ENCODE results near the gene FCN1. TPM values are rescaled to one million over a fixed set of nuclear protein-coding genes. Genes with fewer than 3 reads are reported as not detected.

Gene FCN1
- total RNA-seq, 3 donors from 2014 or later, result not detected

DNA sequence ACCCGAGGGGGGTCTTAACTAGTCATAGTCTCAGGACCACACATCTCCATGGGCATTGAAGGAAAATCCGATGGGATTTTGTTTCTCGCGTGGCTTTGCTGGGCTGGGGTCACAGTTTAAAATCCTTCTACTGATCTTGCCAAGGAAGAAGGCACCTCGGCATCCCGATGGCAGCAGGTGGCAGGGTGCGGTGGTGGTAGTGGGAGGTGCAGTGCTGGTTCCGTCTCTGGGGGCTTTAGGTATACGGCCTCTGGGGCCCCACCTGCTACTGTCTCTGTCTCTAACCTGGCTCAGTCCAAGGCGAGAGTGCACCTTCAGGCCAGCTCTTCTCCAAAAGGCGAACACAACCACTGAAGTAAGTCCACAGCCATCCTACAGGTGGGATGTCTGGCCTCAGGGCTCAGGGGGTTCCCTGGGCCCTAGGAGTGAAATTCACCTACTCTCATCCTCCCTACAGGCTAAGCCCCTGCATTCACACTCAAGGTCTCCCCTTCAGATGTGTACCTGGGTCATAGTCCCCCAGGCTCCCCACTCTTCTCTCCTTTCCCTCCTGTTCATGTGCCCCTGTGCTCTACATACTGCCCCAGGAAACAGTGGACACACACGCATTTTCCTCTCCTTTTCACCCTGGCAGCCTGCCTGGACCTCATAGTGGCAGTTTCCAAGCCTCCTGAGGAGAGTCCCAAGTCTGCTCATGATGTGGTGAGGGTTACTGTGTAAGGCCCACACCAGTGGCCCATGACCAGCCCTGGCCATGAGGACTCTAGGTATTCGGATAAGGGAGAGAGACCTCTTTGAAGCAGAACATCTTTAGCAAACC lies 37.8 kb downstream of the FCN1 start:
- no peak overlapping the region for H3K4me3 Mint-ChIP-seq
- DNase-seq, result no peak
- ATAC-seq, result no peak
- peaks cover 2% of the 10 kb centered on the region for H3K27me3 Mint-ChIP-seq (ENCODE audit: low read depth)
- H3K36me3 Mint-ChIP-seq (ENCODE audit: insufficient read depth), result no peaks in the 10 kb centered on the region
- H3K4me1 Mint-ChIP-seq (ENCODE audit: low read depth), result no peaks in the 10 kb centered on the region
- H3K9me3 Mint-ChIP-seq, result no peaks in the 10 kb centered on the region

DNA sequence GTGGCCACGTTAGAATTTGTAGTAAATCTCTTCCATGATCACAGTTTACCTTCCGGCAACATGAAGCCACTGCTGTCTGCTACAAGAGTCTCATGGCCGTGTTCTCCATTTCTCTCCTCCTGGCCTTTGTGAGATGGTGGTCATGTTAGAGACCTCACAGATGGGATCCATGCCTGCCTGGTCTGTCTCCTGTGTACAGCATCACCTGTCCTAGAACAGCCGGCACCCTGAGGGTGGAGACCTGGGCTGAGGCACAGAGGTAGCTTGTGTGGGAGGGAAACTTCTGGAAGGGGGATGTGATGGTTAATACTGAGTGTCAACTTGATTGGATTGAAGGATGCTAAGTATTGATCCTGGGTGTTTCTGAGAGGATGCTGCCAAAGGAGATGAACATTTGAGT lies 40.2 kb downstream of the FCN1 start:
- Mint-ChIP-seq H3K36me3 (ENCODE audit: insufficient read depth) (no peaks in the 10 kb centered on the region), H3K4me1 (ENCODE audit: low read depth) (no peaks in the 10 kb centered on the region), H3K4me3 (no peak overlapping the region), H3K9me3 (no peaks in the 10 kb centered on the region), H3K27me3 (ENCODE audit: low read depth) (peaks cover 2% of the 10 kb centered on the region)
- ATAC-seq (no peak), DNase-seq (no peak)

DNA sequence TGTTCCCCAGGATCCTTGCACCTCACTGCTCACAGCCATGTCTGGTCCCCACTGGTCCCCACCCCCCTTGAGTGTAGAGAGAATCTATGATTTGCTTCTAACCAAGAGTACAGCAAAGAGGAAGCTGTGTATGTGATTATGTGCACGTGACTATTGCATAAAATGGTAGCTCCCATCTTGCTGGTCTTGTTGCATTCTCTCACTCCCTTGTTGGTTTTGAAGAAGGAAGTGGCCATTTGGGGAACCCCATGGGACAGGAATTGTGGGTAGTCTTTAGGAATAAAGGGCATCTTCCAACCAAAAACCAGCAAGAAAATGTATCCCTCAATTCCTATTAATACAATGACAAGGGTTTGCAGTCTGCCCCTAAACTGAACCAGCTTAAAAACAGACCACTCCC lies 42.3 kb downstream of the FCN1 start:
- H3K4me1 Mint-ChIP-seq (ENCODE audit: low read depth), result no peaks in the 10 kb centered on the region
- H3K36me3 Mint-ChIP-seq (ENCODE audit: insufficient read depth), result no peaks in the 10 kb centered on the region
- ATAC-seq (no peak), DNase-seq (no peak)
- H3K4me3 Mint-ChIP-seq, result no peak overlapping the region
- H3K27me3 Mint-ChIP-seq (ENCODE audit: low read depth), result peaks cover 2% of the 10 kb centered on the region
- H3K9me3 Mint-ChIP-seq, result no peaks in the 10 kb centered on the region

DNA sequence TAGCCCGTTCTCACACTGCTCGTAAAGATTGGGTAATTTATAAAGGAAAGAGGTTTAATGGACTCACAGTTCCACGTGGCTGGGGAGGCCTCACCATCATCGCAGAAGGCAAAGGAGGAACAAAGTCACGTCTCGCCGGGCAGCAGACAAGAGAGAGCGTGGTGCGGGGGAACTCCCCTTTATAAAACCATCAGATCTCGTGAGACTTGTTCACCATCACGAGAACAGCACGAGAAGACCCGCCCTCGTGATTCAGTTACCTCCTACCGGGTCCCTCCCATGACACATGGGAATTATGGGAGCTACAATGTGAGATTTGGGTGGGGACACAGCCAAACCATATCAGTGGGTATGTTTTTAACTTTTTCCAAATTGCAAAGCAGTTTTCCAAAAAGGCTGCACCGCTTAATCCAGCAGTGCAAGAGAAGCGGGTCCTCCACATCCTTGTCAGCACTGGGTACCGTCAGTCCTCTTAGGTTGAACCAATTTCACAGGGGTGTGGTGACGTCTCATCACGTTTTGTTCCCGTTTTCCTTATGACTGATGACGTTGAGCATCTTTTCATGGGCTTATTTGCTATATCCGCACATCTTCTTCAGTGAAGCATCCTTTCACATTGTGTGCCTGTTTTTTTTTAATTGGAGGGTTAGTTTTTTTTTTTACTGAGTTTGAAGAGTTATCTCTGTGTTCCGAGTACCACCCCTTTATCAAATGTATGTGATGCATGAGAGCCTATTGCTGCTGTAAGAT lies 45.1 kb downstream of the FCN1 start:
- no peak overlapping the region for H3K4me3 Mint-ChIP-seq
- no peaks in the 10 kb centered on the region for H3K4me1 Mint-ChIP-seq (ENCODE audit: low read depth)
- H3K9me3 Mint-ChIP-seq, result no peaks in the 10 kb centered on the region
- DNase-seq, result no peak
- no peaks in the 10 kb centered on the region for H3K27me3 Mint-ChIP-seq (ENCODE audit: low read depth)
- no peaks in the 10 kb centered on the region for H3K36me3 Mint-ChIP-seq (ENCODE audit: insufficient read depth)
- ATAC-seq, result no peak

DNA sequence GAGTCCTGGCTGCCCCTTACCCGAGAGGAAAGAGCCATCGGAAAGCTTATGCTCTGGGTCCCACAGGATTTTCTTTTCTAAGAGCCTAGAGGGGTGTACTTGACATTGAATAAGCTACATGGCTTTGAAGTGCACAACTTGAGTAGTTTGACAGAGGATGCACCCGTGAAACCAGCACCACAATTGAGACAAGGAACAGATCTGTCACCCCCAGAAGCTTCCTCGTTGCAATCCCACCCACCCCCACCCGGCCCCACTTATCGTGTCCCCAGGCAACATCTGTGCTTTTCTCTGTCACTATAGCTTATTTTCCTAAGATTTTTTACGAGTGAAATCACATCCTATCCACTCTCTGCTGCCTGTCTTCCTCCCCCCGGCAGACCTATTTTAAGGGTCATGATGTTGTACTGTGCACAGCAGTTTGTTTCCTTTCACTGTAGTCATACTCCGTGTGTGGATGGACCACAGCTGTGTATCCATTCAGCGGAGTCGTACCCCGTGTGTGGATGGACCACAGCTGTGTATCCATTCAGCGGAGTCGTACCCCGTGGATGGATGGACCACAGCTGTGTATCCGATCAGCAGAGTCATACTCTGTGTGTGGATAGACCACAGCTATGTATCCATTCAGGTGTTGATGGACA lies 45.9 kb downstream of the FCN1 start:
- DNase-seq (no peak), ATAC-seq (no peak)
- Mint-ChIP-seq H3K9me3 (no peaks in the 10 kb centered on the region), H3K4me1 (ENCODE audit: low read depth) (no peaks in the 10 kb centered on the region), H3K36me3 (ENCODE audit: insufficient read depth) (no peaks in the 10 kb centered on the region), H3K27me3 (ENCODE audit: low read depth) (no peaks in the 10 kb centered on the region), H3K4me3 (no peak overlapping the region)

DNA sequence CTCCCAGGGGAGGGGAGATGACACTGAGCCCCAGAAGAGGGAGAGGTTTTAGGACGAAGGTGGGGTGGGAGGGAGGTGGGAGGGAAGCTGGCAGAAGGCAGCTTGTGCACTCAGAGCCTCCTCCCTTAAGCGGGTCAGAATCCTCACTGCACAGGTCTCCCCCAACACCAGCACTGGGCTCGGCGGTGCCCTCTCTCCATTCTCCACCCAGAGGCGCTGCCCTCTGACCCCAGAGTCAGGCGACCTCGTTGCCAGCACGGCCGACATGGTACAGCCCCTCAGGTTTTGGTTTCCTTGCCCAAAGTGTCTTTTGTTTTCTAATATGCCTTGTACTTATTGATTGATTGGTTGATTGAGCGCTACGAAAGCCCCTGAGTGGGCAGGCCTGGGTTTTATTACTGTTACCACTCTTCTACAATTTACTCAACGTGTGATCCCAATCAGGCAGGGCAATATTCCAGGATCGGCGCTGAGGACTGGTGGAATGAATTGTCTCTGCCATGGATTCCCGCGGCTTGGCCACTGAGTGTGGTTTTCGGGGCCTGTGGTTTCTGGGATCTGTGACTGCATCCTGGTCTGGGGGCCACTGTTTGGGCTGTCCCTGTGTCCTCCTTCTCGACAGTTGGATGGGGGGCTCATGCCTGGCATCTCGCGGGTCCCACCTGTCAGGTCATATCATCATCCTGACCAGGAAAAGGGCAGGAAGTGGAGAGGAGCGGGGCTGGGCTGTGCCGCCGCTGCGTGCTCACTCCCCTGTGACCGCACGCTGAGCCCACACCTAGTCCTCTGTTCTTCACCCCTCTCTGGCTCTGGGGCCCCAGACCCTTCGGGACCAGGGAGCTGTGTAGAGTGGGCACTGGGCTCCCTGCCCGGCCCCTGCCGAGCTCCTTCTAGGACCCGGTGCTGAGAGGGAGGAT lies 46.7 kb downstream of the FCN1 start:
- H3K4me1 Mint-ChIP-seq (ENCODE audit: low read depth), result no peaks in the 10 kb centered on the region
- no peak for ATAC-seq
- no peak overlapping the region for H3K4me3 Mint-ChIP-seq
- H3K9me3 Mint-ChIP-seq, result no peaks in the 10 kb centered on the region
- no peak for DNase-seq
- no peaks in the 10 kb centered on the region for H3K27me3 Mint-ChIP-seq (ENCODE audit: low read depth)
- no peaks in the 10 kb centered on the region for H3K36me3 Mint-ChIP-seq (ENCODE audit: insufficient read depth)

DNA sequence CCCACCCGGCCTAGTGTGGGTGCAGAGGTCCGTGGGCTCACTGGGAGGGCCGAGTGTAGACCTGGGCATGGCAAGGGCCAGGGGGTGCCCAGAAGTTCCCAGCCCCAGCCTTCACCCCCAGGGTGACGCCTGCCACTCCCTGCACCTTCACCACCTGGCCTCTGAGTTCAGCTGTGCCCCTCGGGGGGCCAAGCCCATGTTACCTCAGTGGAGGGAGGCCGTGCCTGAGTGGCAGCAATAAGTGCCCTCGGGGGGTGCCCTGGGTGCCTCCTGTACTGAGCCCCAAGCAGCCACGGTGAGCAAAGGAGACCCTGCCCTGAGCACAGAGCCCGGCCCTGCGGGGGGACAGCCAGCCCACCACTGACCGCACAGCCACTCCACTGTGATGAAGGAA lies 47.4 kb downstream of the FCN1 start:
- Mint-ChIP-seq H3K9me3 (no peaks in the 10 kb centered on the region), H3K4me1 (ENCODE audit: low read depth) (no peaks in the 10 kb centered on the region), H3K4me3 (no peak overlapping the region), H3K27me3 (ENCODE audit: low read depth) (no peaks in the 10 kb centered on the region), H3K36me3 (ENCODE audit: insufficient read depth) (no peaks in the 10 kb centered on the region)
- DNase-seq, result no peak
- no peak for ATAC-seq

DNA sequence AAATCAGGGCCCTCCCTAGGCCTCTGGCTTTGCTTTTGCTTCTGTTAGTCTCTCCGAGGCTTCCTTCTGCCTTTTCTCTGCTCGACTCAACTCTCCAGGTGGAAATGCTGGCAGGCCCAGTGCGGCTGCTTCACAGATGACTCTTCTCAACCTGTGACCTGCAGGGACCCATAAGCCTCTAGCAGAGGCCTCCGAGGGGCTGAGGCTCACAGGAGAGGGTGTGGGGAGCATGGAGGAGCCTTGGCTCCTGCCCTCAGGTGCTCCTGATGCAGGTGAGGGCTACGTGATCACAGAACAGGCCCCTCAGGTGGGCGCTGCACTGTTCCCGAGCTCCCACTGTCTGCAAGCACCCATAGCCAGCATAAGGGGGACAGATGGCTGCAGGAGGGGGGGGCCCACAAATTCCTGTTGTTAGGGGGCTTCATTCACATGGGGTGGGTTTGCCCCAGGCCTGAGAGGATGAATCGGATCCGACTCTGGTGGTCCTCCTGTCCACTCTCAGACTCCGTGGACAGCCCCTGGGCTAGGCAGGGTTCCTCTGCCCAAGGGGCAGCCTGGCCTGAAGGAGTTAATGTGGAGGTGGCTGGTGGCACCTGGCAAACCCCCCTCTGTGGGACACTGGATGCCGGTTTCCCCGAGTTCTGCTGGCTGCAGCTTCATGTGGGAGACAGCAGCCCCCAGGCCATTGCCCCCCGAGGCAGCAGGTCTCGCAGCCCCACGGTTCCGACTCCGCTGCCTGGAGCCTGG lies 48.0 kb downstream of the FCN1 start:
- DNase-seq, result no peak
- H3K36me3 Mint-ChIP-seq (ENCODE audit: insufficient read depth), result no peaks in the 10 kb centered on the region
- no peak for ATAC-seq
- no peaks in the 10 kb centered on the region for H3K4me1 Mint-ChIP-seq (ENCODE audit: low read depth)
- no peaks in the 10 kb centered on the region for H3K9me3 Mint-ChIP-seq
- no peak overlapping the region for H3K4me3 Mint-ChIP-seq
- H3K27me3 Mint-ChIP-seq (ENCODE audit: low read depth), result no peaks in the 10 kb centered on the region

DNA sequence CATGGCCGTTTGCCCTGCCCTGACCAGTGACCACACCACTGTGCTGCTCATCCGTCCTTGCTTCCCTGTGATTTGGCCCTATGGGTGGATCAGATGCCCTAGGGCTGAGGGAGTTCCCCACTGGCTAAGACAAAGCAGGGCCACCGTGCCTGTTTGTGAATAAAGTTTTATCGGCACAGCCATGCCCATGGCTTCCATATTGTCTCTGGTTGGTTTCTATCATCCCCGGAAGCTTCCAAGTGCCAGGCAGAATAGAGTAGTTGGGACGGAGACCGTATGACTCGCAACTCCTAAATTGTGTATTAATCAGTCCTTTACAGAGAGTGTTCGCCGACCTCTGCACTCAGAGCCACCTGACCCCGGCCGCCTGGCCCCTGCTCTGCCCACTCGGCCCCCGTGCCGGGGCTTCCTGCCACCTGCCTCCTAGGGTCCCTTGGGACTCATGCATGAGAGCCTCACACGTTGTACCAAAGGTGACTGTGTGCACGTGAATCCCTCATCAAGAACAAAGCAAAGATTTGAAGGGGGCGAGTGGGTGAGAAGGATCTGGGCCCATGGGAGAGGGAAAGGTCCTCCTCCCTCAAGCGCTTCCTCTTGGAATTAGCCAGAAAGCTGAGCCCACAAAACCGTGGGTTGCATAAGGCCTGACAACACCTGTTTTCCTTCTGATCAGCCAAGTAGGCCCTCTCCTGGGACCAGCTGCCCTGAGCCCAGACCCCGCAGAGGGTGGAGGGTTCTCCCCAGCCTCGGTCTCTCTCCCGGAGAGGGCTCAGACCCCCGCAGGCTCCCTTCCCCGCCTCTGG lies 48.8 kb downstream of the FCN1 start:
- Mint-ChIP-seq H3K4me1 (ENCODE audit: low read depth) (no peaks in the 10 kb centered on the region), H3K36me3 (ENCODE audit: insufficient read depth) (no peaks in the 10 kb centered on the region), H3K4me3 (no peak overlapping the region), H3K27me3 (ENCODE audit: low read depth) (peaks cover 2% of the 10 kb centered on the region), H3K9me3 (no peaks in the 10 kb centered on the region)
- DNase-seq, result no peak
- no peak for ATAC-seq

DNA sequence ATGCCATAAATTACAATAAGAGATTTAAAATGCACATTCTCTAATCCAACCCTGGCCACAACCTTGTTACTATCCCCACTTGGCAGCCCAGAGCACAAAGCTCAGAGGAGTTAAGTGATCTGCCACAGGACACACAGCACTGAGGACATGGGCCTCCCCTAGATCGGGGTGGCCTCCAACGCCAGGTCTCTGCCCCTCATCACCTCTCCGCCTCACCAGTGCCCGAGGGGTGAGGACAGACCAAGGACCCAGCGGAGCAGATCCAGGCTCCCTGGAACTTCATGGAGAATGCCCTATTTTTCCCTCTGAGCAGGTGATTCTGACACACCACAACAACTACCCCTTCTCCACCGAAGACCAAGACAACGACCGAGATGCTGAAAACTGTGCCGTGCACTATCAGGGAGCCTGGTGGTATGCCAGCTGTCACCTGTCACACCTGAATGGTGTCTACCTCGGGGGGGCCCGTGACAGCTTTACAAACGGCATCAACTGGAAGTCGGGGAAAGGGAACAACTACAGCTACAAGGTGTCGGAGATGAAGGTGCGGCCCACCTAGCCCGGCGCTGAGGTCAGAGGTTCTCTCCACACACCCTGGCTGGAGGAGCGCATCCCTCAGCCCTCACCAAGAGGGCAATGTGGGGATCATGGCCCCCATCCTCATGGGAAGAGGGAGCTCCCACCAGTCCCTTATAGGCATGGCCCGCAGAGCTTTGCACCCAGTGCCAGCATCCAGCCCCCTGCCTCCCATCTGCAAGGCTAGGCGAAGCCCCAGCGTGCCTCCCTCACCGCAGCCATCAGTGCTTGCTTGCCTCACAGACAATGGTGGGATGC lies 49.6 kb downstream of the FCN1 start:
- H3K36me3 Mint-ChIP-seq (ENCODE audit: insufficient read depth), result no peaks in the 10 kb centered on the region
- no peaks in the 10 kb centered on the region for H3K4me1 Mint-ChIP-seq (ENCODE audit: low read depth)
- ATAC-seq (no peak), DNase-seq (no peak)
- no peak overlapping the region for H3K4me3 Mint-ChIP-seq
- no peaks in the 10 kb centered on the region for H3K9me3 Mint-ChIP-seq
- H3K27me3 Mint-ChIP-seq (ENCODE audit: low read depth), result peaks cover 3% of the 10 kb centered on the region

DNA sequence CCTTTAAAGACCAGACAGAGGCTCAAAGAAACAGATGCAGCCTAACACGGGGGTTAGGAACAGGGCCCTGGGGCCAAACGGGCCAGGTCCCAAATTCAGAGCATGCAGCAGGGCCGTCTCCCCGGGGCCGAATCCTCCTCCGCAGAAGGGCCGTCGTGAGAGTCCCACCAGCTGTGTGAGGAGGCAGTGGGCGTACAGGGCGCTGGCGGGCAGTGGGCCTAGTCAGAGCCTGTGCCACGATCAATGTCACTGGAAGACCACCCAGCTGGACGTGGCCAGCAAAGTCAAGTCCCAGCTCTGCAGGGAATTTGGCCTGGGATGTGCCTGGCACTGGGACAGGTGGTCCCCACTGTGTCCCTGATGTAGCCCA lies 52.9 kb downstream of the FCN1 start:
- Mint-ChIP-seq H3K27me3 (ENCODE audit: low read depth) (peaks cover 3% of the 10 kb centered on the region), H3K36me3 (ENCODE audit: insufficient read depth) (no peaks in the 10 kb centered on the region), H3K4me3 (no peak overlapping the region), H3K4me1 (ENCODE audit: low read depth) (no peaks in the 10 kb centered on the region), H3K9me3 (no peaks in the 10 kb centered on the region)
- no peak for DNase-seq
- ATAC-seq, result no peak

DNA sequence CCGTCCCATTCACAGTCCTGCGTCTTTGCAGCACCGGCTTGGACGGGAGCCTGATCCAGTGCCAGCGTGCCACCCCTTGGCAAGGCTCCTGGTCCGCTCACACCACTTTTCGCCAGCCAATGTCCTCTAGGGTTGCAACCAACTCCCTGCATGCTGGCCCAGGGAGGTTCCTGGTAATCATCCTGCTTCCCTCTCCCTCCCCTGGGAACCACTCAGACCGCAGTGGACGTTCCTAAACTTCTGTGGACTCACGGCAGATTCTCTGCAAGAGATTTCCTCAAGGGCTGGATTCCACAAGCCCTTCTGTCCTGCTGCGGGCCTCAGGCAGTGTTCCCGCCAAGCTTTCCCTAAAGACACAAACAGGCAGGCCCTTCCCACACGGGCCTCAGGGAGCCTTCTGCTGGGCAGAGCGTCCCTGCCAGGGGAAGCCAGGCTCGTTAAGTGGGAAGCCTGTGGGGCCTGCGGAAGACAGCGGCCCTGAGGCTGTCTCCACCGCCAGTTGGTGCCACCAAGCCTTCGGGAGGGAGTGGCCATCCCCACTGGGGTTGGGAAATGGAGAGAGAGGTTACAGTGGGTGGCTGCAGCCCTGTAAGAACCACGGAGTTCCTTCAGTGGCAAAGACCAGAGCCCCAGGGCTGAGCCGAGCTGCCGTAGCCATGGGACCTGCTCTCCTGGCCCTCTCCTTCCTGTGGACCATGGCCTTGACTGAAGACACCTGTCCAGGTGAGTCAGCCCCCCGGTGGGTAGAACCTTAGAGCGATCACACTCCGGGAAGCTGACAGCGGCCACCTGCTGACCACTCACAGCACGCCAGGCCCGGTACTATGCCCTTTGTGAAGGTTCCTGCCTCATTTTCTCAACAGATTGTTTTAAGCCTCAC lies 53.5 kb downstream of the FCN1 start:
- Mint-ChIP-seq H3K4me1 (ENCODE audit: low read depth) (no peaks in the 10 kb centered on the region), H3K9me3 (no peaks in the 10 kb centered on the region), H3K4me3 (no peak overlapping the region), H3K27me3 (ENCODE audit: low read depth) (peaks cover 3% of the 10 kb centered on the region), H3K36me3 (ENCODE audit: insufficient read depth) (no peaks in the 10 kb centered on the region)
- ATAC-seq (no peak), DNase-seq (no peak)
